Islet precursor cell (in vitro differentiated cells): ENCODE results near the gene DUS1L.

Experiments used
- DNase-seq: peaks from one replicate; pipeline ENCODE4 v3.0.0-alpha.2; 2018

DUS1L gene

DNA sequence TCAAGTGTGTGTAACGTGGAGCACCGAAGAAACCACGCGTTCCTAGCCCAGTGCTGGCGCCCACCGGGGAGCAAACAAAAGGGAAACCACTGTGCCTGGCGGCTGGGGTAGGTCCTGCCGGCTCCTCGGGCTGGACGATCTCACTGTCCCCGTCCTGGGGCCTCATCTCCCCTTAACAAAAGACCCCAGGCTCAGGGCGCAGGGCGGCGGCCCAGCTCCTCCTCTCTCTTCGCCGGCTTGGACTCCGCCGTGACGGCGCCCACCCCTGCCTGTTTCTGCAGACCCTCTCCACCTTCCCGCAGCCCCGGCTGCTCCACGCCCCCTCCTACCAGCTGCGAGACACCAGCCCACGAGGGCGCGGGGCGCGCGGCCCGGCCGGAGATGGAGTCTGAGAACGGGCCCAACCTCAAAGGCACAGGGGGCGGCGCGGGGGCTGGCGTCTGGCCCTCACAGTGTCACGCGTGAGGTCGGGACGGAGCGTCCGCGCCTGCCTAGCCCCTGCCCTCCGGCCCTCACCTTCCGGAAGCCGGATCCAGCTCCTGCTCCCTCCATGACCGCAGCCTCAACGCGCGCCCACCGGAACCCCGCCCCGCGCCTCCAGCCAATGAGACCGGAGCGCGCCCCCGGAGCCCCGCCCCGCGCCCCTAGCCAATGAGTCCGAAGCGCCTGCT is 43.2 kb downstream of the DUS1L start, which contains the start of gene CENPX:
CENPX (minus strand) TSS at position 569 of the 671 bp plus-strand sequence; CDS start at position 552, 17 bp downstream.
- no peak for DNase-seq

DNA sequence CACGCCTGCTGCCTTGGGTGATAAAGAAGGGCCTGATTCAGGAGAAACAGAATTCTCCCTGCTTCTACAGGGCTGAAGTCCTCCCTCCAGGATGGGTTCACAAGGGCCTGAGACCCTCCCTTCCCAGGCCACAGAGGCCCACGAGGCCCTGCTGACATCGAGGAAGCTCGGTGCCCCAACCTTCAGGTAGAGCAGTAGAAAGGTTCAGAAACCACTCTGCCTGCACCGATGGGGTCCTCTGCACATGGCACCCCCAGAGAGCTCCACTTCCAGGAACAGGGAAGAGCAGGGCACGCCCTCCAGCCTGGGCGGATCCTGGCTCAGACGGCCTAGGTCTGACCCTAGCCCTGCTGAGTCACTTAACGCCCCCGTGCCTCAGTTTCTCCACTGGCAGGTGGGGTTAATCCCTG is 43.7 kb downstream of the DUS1L start:
- no peak for DNase-seq

DNA sequence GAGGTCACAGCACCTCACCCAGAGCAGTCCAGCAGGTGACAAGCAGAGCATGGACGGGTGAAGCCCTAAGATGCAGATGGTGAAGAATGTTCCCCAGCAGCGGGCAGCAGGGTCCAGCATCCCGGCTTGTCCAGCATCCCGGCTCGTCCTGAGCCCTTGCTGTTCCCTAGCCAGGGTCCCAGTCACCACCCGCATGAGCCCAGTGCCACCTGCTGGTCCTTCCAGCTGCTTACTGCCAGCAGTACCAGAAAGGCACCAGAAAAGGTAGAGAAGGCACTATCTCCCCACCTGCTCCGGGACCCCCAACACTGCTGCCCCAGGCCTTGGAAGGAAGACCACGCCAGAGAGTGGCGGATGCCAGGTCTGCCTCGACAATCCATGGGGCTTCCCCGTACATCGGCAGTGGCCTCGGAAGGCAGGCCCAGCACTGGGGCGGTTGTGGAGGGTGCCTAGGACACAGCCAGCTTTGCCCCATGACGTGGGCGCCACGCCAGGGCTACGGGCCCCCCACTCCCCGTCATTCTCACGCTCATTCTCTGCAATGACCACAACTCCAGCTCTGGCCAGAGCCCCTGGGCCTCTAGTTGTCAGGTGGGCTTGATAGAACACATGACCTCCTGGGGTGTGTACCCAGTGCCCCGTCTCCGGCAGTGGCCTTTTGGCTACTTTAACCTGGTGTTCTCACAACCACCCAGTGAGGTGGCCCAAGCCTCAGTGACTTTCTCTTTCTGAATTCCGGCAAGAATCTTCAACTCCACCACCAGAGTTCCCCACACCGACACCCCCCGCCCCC is 44.3 kb downstream of the DUS1L start:
- DNase-seq, result peak; percentile 91

DNA sequence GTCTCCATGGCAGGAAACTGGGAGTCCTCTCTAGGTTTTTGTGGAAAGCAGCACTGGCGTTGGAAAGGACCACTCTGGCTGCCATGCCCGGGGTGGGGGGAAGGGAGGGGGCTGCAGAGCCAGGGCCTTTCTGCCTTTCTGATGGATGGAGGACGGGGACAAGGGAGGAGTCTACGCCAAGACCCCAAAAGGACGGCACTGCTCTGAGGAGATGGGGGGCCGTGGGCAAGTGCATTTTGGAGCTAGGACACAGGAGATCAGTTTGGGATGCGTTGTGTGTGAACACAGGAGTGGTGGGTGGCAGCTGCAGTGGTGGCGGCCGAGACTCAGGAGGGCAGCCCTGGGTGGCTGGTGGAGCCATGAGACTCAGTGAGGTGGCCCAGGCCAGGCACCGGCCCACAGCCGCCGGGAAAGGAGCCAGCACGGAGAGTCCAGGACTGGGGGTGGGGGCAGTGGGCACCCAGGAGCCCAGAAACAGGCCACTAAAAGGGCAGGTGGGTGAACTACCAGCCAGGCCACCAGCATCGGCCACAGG is 45.0 kb downstream of the DUS1L start:
- DNase-seq, result no peak

DNA sequence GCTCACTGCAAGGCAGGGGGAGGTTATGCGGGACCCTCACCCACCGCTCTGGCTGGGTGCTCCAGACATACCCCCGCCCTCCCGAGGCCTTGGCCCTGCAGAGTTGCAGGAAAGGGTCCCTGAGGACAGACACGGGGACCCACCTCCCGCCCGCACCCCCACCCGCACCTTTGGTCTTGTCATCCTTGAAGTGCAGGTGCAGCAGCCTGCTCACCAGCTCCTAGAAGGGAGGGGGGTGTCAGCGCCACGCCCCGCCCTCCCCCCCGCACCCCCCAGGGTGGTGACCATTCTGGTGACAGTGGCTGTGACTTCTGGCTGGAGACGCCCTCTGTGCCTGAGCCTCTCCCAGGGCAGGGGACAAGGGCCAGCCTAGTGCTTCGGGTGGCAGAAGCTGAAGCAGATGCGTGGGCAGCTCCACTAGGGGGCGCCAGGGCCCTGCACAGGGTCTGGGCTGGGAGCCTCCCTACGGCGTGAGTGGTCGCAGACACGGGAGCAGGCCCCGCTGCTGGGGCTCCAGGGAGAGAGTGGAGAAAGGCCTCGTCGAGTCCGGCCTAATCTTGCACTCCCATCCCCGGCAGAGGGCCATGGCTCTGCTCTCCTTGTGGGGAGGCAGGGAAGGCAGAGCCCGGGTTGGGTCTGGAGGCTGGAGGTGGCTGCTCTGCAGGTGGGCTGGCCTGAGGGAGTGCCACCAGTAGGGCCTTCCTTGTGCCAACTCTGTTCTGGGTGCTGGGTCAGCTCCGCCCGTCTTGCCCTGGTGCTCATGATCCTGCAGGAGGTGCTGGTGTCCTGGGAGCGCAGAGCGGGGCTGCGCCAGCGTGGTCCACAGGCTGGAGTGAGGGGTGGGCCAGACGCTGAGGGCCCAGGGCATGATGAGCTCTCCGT is 45.7 kb downstream of the DUS1L start:
- peak; percentile 92 for DNase-seq

DNA sequence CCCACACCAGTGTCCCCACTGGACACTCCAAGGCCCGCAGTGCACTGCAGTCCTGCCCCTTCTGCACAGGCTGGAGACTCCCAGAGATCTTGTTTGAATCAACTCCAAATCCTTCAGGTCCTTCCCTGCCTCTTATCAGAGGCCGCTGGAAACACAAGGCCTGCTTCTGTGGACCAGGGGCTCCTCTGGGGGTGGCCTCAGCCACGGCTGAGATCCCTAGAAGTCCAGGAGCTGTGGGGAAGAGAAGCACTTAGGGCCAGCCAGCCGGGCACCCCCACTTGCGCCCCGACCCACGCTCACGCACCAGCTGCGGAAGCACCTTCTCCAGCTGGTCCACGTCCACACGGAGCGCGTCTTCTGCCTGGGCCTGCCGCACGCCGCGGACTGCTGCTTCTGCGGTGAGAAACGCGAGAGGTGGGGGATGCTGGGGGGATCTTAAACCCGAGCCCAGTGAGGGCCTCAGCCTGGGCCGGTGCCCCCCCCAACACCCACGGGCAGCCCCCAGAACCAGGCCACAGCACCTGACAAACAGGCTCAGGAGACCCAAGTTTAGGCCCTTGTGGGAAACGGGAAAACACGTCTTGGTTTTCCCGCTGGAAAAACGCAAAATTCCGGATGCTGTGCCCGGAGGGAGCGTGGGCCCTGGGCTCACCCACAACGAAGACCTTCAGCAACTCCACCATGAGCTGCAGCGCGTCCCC is 46.5 kb downstream of the DUS1L start:
- no peak for DNase-seq

DNA sequence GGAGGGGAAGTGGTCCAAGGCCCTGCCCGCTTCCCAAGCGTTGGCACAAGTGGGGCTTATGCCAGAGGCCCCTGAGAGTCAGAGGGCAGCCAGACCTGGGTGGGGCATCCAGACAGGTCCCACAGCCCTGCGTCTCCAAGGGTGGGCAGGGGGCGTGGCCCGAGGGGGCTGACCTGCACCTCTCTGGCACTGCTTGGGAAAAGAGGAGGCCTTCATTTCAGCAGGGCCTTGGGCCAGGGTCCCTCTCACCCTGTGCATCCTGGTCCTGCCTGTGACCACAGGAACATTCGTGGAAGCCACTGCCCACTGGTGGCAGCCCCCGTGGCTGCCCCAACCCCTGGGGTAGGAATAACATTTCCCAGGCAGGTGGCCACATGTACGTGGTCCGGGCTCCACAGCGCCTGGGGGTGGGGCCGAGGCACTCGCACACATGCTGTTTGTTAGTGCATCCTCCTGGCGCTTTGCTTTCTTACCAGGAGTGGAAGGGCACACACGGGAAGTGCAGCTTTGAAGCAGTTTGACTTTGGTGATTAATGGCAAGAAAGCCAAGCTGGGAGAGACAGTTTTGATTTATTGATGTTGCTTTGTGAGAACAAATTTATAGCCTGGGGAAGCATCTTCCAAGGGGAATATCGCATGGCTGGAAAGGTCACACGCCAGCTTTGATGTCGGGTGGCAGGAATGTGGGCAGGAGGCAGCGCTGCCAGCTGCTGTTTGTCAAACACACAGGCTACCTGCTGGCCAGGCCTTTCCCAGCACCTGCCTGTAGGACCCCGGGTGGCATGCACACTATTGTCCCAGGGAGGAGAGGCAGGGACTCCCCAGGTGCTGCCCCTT is 47.2 kb downstream of the DUS1L start:
- no peak for DNase-seq

DNA sequence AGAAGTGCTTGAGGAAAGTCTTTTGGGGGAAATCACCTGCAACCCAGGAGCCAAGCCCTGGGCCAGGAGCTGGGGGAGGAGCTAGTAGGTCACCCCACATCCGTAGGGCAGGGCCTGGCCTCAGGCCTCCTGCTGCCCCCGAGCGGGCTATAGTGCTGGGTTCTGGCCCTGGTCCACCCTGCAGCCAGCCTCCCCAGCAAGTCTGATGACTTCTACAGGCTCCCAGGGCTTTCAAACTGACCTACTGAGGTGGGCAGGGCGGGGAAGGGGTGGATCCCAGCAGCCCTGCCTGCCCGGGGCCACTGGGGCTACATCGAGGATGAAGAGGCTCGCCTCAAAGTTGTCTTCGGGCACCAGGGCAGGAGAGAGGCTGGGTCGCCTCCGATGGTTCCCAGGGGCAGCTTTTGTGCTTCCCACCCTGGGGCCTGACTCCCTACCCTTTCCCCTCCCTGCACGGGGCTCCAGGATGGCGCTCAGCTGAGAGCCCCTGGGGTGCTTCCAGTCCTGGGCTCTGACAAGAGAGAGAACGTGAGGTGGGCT is 47.9 kb downstream of the DUS1L start:
- no peak for DNase-seq

DNA sequence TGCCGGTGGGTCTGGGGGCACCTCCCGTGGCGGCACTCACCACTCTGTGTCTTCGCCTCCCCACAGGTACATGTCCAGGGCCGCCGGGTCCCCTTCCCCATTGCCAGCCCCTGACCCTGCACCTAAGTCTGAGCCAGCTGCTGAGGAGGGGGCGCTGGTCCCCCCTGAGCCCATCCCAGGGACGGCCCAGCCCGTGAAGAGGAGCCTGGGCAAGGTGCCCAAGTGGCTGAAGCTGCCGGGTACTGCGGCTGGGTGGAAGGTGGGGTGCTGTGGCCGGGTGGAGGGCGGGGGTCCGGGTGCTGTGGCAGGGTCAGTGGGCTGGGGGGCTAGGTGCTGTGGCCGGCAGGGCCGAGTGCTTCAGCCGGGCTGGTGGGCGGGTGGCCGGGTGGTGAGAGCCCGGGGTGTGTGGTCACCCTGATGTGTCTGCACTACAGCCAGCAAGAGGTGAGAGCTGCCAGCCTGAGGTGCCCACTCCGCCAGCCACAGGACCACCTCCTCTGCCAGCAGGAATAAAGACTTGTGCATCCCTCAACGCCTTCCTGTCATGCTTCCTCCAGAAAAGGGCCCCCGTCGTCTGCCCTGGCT is 48.6 kb downstream of the DUS1L start:
- no peak for DNase-seq

DNA sequence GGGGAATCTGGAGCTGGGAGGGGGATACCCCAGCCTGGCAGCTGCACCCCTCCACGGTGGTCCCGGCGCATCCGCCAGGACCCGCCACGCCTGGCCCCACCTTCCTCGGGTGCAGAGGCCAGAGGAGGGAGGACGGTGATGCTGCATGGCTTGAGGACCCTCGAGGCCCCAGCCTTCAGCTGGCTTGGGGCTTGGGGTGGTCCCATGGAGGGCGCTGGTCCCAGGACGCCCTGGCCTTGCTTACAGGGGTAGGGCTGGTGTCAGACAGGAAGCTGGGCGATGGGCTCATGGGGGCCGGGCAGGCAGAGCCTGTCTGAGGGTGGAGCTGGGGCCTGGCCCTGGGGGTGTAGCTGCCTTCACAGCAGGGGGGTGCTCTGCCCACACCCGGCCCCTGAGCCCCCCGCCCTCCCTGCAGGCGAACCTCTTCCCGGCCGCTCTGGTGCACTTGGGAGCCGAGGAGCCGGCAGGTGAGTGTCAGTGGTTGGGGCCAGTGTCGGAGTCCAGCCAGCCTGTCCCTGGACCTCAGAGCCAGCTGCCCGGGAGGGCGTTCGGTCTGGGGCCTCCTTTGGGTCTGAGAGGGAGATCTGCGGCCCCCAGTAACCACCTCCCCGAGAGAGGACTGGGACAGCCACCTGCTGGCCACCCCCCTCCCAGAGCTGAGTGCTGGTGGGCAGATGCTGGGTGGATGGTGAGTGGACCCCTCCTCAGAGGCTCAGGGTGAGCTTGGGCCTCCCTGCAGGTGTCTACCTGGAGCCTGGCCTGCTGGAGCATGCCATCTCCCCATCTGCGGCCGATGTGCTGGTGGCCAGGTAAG is 49.3 kb downstream of the DUS1L start:
- DNase-seq, result no peak

DNA sequence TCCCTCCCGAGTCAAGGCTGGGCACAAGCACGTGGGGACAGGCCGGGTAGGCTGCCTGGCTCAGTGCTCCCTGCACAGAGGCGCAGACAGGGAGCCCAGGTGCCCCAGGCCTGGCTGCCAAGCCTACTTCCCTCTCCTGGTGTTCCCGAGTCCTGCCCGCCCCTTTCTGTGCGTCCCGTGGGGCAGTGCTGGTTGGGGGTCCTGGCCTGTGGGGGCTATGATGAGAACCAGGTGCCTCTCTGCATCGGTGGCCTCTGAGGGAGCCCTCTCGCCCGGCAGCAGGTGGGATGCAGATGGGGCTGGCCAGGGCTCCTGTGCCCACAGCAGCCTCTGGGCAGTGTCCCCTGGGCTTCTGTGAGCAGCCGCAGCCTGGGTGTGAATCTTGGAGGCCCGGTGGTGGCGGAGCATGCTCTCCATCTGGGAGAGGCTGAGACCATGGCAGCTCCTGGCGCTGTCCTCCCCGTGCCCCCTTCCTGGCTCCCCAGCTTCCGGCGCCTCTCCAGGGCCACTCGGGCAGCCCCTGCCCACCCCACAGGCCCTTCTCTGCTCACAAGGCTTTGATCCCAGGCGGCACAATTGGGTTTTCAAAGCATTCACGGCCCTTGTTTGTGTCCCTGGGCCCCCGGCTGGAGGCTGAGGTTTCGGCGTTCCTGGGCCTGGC is 50.2 kb downstream of the DUS1L start:
- no peak for DNase-seq

DNA sequence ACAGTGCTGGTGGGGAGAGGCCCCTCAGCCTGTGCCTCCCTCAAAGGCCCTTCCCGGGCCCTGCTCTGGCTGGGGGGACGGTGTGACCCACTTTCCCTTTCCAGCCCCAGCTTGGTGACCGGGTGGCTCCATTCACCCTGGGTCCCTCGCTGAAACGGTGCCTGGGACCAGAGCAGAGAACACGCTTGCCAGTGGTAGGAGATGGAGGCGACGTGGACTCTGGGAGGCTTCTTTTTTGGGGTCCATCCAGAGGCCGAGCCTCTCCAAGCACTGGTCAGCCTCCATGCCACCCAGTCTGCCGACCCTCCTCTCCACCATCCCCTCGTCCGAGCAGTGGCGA is 50.7 kb downstream of the DUS1L start:
- no peak for DNase-seq

DNA sequence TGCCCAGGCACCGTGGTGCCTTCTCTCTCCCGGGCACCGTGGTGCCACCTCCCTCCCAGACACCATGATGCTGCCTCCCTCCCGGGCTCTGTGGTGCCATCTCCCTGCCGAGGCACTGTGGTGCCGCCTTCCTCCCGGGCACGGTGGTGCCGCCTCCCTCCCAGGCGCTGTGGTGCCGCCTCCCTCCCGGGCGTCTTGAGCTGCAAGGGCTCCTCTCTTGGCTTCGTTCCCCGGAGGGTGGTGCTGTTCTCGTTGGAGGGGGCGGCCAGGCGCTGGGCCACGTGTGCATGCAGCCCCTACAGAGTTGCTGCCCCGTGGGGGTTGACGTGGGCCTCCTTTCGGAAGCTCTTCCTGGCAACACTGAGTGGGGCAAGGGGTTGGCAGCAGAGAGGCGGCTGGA is 51.2 kb downstream of the DUS1L start:
- no peak for DNase-seq

DNA sequence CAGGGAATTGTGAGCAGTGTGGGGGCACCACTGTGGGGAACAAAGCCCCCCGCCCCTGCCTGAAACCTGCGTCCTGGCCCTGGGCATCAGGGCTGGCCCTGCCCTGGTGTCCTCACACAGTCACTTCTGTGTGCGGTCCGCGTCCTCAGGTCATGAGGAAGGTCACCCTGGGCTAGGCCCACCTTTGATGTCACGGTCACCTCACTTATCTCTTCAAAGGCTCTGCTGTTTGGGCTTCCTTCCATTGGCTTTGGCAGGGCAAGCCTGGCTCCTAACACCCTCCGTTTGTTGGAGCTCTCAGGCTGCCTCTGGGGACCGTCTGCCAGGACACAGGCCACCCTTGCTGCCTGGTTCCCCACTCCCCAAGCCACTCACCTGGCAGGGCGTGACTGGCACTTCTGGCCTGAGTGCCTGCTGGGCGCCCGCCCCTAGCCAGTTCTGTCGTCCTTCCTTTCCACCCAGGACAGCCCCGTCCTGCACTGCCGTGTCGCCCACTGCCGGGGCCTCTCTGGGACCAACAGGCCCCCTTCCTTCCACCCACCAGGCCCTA is 51.8 kb downstream of the DUS1L start:
- no peak for DNase-seq

DNA sequence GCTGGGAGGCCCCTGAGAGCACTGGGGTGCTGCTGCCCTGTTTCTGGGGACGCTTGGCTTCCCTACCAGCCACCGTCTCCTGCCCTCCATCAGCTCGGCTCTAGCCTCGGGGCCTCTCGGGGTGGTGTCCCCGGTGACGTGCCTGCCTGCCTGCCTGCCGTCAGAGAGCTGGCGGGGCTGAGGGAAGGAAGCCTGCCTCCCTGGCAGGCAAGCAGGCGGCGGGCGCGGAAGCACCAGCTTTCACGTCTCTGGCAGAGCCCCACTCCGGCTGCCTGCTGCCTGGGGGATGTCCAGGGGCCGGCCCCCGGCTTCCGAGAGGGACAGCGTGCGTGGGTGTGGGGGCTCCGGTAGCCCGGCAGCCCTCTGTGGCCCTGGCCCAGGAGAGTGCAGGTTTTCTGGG is 52.3 kb downstream of the DUS1L start:
- no peak for DNase-seq

DNA sequence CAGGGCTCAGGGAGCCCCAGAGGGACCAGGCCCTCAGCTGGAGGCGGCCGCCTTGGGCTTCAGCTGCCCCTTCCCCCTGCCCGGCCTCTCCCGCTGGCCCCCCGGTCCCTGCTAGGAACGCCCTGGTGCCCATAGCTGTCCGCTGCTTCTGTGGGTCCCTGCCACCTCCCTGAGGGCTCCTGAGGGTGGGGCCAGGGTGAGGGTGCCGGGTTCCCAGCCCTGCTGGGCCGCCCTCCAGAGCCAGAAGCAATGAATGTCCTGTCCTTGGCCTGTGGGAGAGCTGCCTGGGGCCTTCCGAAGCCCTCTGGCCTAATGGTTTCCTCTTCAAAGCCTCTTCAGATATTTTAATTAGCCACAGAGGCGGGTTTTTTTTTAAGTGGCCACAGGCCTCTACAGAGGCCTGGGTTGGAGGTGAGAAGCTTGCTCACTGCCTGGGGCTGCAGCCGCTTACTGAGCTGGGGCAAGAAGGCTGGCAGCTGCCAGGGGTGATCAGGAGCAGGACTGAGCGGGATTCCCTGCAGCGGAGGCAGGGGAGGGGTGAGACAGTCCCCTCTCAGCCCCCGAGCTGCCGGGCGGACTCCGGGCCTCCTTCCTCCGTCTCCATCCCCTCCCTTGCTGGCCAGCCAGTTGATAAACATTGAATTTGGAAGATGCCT is 52.8 kb downstream of the DUS1L start:
- DNase-seq, result peak; percentile 96

DNA sequence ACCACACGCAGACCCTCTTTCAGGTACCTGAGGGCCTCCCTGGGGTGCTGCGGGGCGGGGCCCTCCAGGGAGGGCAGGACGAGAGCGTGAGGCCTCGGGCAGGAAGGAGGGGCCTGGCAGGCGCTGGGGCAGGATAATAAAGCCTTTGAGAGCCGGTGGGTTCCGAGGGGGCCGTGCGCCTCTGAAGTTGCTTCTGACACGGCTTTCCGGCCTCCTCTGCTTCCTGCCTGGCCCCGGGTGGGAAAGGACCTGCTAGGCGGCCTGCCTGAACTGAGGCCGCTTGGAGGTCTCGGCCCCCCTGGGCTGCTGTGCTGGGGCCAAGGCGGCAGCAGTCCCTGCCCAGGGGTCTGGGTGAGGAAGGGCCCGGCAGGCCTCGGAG is 53.4 kb downstream of the DUS1L start:
- DNase-seq, result no peak

DNA sequence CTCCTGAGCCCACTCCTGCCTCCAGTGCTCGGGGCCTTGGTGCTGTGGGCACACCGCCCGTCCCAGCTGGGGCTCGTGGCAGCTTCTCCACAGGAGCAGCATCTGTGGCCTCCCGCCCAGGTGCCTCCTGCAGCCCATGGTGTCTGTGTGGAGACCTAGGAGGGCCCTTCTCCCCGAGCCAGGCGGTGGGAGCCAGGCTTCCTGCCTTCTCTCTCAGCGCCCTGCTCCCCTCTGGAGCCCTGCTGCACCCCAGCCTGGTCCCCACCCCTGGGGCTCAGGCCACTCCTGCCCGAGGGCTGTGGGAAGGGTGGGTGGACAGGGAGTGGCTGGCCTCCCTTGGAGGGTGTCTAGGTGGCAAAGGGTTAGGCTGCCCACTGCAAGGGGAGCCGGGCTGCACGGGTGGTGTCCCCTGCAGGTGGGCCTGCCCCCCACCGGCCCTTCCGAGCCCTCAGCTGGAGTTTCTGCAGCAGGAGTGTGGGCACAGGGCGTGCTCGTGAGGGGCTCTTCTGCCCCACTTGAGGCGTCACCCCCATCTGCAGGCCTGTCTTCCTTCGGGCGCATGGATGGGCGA is 53.9 kb downstream of the DUS1L start:
- DNase-seq, result no peak
